NK-92 (cell line): ENCODE measurements around the gene ANKRD63.
A peak's percentile ranks its signal among the peaks of the same experiment; 100 is the strongest.

Source experiments
- DNase-seq: peaks from one replicate; lab custom pipeline; 2025; ENCODE audit not compliant: unreplicated experiment; lab: John Stamatoyannopoulos, UW

The ANKRD63 gene

GRCh38 chr15:40258544-40258943 is 24.3 kb downstream of the ANKRD63 start:
- DNase-seq = no peak

GRCh38 chr15:40257656-40258450 is 25.0 kb downstream of the ANKRD63 start:
- no peak for DNase-seq

GRCh38 chr15:40256638-40257235 is 26.1 kb downstream of the ANKRD63 start:
- DNase-seq = peak; percentile 15

GRCh38 chr15:40255033-40255432 is 27.8 kb downstream of the ANKRD63 start:
- DNase-seq = no peak

- no peak for DNase-seq
These were observed 28.4 kb downstream of the ANKRD63 start for GRCh38 chr15:40254452-40254851.

- DNase-seq = no peak
These were observed 29.6 kb downstream of the ANKRD63 start for GRCh38 chr15:40253167-40253790.

GRCh38 chr15:40252438-40253166 is 30.3 kb downstream of the ANKRD63 start:
- no peak for DNase-seq

GRCh38 chr15:40252141-40252437 is 30.8 kb downstream of the ANKRD63 start:
- no peak for DNase-seq

GRCh38 chr15:40251486-40252140 is 31.3 kb downstream of the ANKRD63 start:
- no peak for DNase-seq

- DNase-seq = no peak
These were observed 31.9 kb downstream of the ANKRD63 start for GRCh38 chr15:40250771-40251483.

- DNase-seq = no peak
These were observed 32.6 kb downstream of the ANKRD63 start for GRCh38 chr15:40250304-40250656.

- no peak for DNase-seq
These were observed 33.2 kb downstream of the ANKRD63 start for GRCh38 chr15:40249477-40250303.

GRCh38 chr15:40248006-40248783 is 34.7 kb downstream of the ANKRD63 start:
- DNase-seq = no peak

GRCh38 chr15:40247406-40247971 is 35.4 kb downstream of the ANKRD63 start:
- no peak for DNase-seq

GRCh38 chr15:40246496-40247280 is 36.2 kb downstream of the ANKRD63 start:
- no peak for DNase-seq

GRCh38 chr15:40245666-40246450 is 37.0 kb downstream of the ANKRD63 start:
- no peak for DNase-seq

GRCh38 chr15:40244961-40245523 is 37.8 kb downstream of the ANKRD63 start:
- no peak for DNase-seq
